Measurements from ENCODE around the gene KIAA0825.

Gene KIAA0825

GRCh38 chr5:94389515-94389899 is 228.9 kb downstream of the KIAA0825 start:
- Histone ChIP-seq H3K4me2 (ENCODE audit: low read length) (no peak overlapping the region), H4K20me1 (ENCODE audit: insufficient read depth, low read length) (no peaks in the 10 kb centered on the region), H3K4me1 (ENCODE audit: insufficient read depth, low read length, severe bottlenecking) (no peaks in the 10 kb centered on the region), H3K79me2 (ENCODE audit: insufficient read depth, low read length) (no peaks in the 10 kb centered on the region), H3K9ac (ENCODE audit: low read length) (no peak overlapping the region), H3K27me3 (ENCODE audit: insufficient read depth, low read length) (no peaks in the 10 kb centered on the region), H3K36me3 (ENCODE audit: insufficient read depth, low read length) (no peaks in the 10 kb centered on the region), H2AFZ (ENCODE audit: low read length) (no peak overlapping the region), H3K4me3 (ENCODE audit: low read depth, low read length, poor library complexity, severe bottlenecking) (no peak overlapping the region), H3K9me3 (ENCODE audit: low read length) (no peaks in the 10 kb centered on the region), H3K27ac (ENCODE audit: low read depth, low read length, poor library complexity, severe bottlenecking) (no peak overlapping the region), H3K9me2 (ENCODE audit: low read depth, low read length) (no peaks in the 10 kb centered on the region), H3F3A (ENCODE audit: insufficient read depth, low read length) (no peaks in the 10 kb centered on the region)
- no peak for TF ChIP-seq EZH2 (IDR thresholded peaks at IDR 0.05; ENCODE audit: borderline replicate concordance, low read length)
- no peak for TF ChIP-seq CTCF (IDR thresholded peaks at IDR 0.05; ENCODE audit: low read length)

GRCh38 chr5:94388773-94389514 is 229.5 kb downstream of the KIAA0825 start:
- no peak overlapping the region for H2AFZ ChIP-seq (ENCODE audit: low read length)
- H3K4me3 ChIP-seq (ENCODE audit: low read depth, low read length, poor library complexity, severe bottlenecking) = no peak overlapping the region
- no peaks in the 10 kb centered on the region for H3K4me1 ChIP-seq (ENCODE audit: insufficient read depth, low read length, severe bottlenecking)
- no peak overlapping the region for H3K4me2 ChIP-seq (ENCODE audit: low read length)
- H3K27me3 ChIP-seq (ENCODE audit: insufficient read depth, low read length) = no peaks in the 10 kb centered on the region
- TF ChIP-seq EZH2 (IDR thresholded peaks at IDR 0.05; ENCODE audit: borderline replicate concordance, low read length) (no peak), CTCF (IDR thresholded peaks at IDR 0.05; ENCODE audit: low read length) (no peak)
- H3K9me3 ChIP-seq (ENCODE audit: low read length) = no peaks in the 10 kb centered on the region
- no peaks in the 10 kb centered on the region for H3F3A ChIP-seq (ENCODE audit: insufficient read depth, low read length)
- no peaks in the 10 kb centered on the region for H3K9me2 ChIP-seq (ENCODE audit: low read depth, low read length)
- H4K20me1 ChIP-seq (ENCODE audit: insufficient read depth, low read length) = no peaks in the 10 kb centered on the region
- no peak overlapping the region for H3K27ac ChIP-seq (ENCODE audit: low read depth, low read length, poor library complexity, severe bottlenecking)
- no peaks in the 10 kb centered on the region for H3K79me2 ChIP-seq (ENCODE audit: insufficient read depth, low read length)
- no peak overlapping the region for H3K9ac ChIP-seq (ENCODE audit: low read length)
- H3K36me3 ChIP-seq (ENCODE audit: insufficient read depth, low read length) = no peaks in the 10 kb centered on the region

- Histone ChIP-seq H3K36me3 (ENCODE audit: insufficient read depth, low read length) (no peaks in the 10 kb centered on the region), H3K4me2 (ENCODE audit: low read length) (no peak overlapping the region), H4K20me1 (ENCODE audit: insufficient read depth, low read length) (no peaks in the 10 kb centered on the region)
Measured at GRCh38 chr5:94385767-94386166, 232.6 kb downstream of the KIAA0825 start.

More at GRCh38 chr5:94385767-94386166, 232.6 kb downstream of the KIAA0825 start:
- H3K9me3 ChIP-seq (ENCODE audit: low read length) = no peaks in the 10 kb centered on the region
- no peaks in the 10 kb centered on the region for H3F3A ChIP-seq (ENCODE audit: insufficient read depth, low read length)
- no peak overlapping the region for H2AFZ ChIP-seq (ENCODE audit: low read length)
- H3K27me3 ChIP-seq (ENCODE audit: insufficient read depth, low read length) = no peaks in the 10 kb centered on the region
- no peak for TF ChIP-seq EZH2 (IDR thresholded peaks at IDR 0.05; ENCODE audit: borderline replicate concordance, low read length)
- TF ChIP-seq CTCF (IDR thresholded peaks at IDR 0.05; ENCODE audit: low read length) = no peak
- no peak overlapping the region for H3K4me3 ChIP-seq (ENCODE audit: low read depth, low read length, poor library complexity, severe bottlenecking)
- no peak overlapping the region for H3K9ac ChIP-seq (ENCODE audit: low read length)
- H3K9me2 ChIP-seq (ENCODE audit: low read depth, low read length) = no peaks in the 10 kb centered on the region
- H3K79me2 ChIP-seq (ENCODE audit: insufficient read depth, low read length) = no peaks in the 10 kb centered on the region
- no peaks in the 10 kb centered on the region for H3K4me1 ChIP-seq (ENCODE audit: insufficient read depth, low read length, severe bottlenecking)
- H3K27ac ChIP-seq (ENCODE audit: low read depth, low read length, poor library complexity, severe bottlenecking) = no peak overlapping the region
